BJ (cell line): ENCODE data around the gene MMEL1. TPM values are rescaled to one million over a fixed set of nuclear protein-coding genes. Genes with fewer than 3 reads are reported as not detected.
"Not testable (repeated sequence)": the region's sequence is repeated elsewhere in the genome, so short reads cannot be mapped to it uniquely, and the experiment has no call there.

Experiments used
- CTCF ChIA-PET: fragments of 350-600 bp; formaldehyde crosslinking; extraction: SDS; loops from one replicate; lab custom pipeline; 2021; ENCODE audit warnings: antibody characterized with exemption, inconsistent platforms; lab: Yijun Ruan, JAX
- POLR2A ChIA-PET: fragments of 300-600 bp; sonication (Branson Sonifier 250); formaldehyde crosslinking; extraction: SDS; loops from one replicate; lab custom pipeline; 2021; ENCODE audit warnings: antibody characterized with exemption; lab: Charles Lee
- DNase-seq: peaks from one replicate; pipeline ENCODE4 v3.0.0-alpha.2; 2011; ENCODE audit warnings: low read depth
- H3K27me3 ChIP-seq: 2 replicates; pipeline ENCODE4 v1.6.0; 2011; ENCODE audit warnings: low read length; ENCODE audit not compliant: control insufficient read depth, insufficient read depth
- H3K36me3 ChIP-seq: 2 replicates; pipeline ENCODE4 v1.5.1; 2011; ENCODE audit warnings: low read length; ENCODE audit not compliant: control insufficient read depth, insufficient read depth
- H3K4me3 ChIP-seq: 2 replicates; pipeline ENCODE4 v1.5.1; 2011; ENCODE audit warnings: low read depth, mild to moderate bottlenecking, control low read depth, low read length
- CTCF ChIP-seq: IDR thresholded peaks from 2 replicates; pipeline ENCODE4 v1.5.1; 2011; ENCODE audit warnings: low read depth, mild to moderate bottlenecking, control low read depth, inconsistent platforms, low read length, moderate library complexity; ENCODE audit not compliant: insufficient read depth
- polyA plus RNA-seq: library from polyadenylated mRNA; depleted of rRNA; stranded (reverse); fragments of >200 nt; gene quantifications from 2 replicates; pipeline ENCODE4 v1.2.3, GENCODE V29; 2011

The MMEL1 gene
- polyA plus RNA-seq, 1 experiment, result 0.17 TPM

GRCh38 chr1:2571348-2571747, 61.5 kb downstream of the MMEL1 start:
- DNase-seq, result no peak
- Histone ChIP-seq H3K4me3 (no peak overlapping the region), H3K27me3 (peaks cover 4% of the 10 kb centered on the region), H3K36me3 (no peaks in the 10 kb centered on the region)
- POLR2A ChIA-PET, result no interaction called here
- no peak for TF ChIP-seq CTCF
- CTCF ChIA-PET, result interaction anchor here (1.7 to 1.9 kb wide), 2 partner anchors 10 to 24 kb away, joined by 7 to 8 read pairs; no protein-coding TSS in a partner anchor

- no peak for DNase-seq
- ChIA-PET POLR2A (no interaction called here), CTCF (interaction anchor here (1.7 to 1.9 kb wide), 2 partner anchors 9 to 23 kb away, joined by 7 to 8 read pairs; no protein-coding TSS in a partner anchor)
Measured at GRCh38 chr1:2570332-2570731, 62.5 kb downstream of the MMEL1 start.

GRCh38 chr1:2569703-2570102, 63.1 kb downstream of the MMEL1 start:
- H3K36me3 ChIP-seq, H3K27me3 ChIP-seq, DNase-seq, POLR2A ChIA-PET, H3K4me3 ChIP-seq: not testable (repeated sequence)
- CTCF ChIA-PET, result interaction anchor here (1.9 kb wide), 1 partner anchor 22 kb away, joined by 7 read pairs; no protein-coding TSS in a partner anchor

More at GRCh38 chr1:2570332-2570731, 62.5 kb downstream of the MMEL1 start:
- Histone ChIP-seq H3K36me3 (no peaks in the 10 kb centered on the region), H3K4me3 (no peak overlapping the region), H3K27me3 (peaks cover 4% of the 10 kb centered on the region)
- TF ChIP-seq CTCF, result no peak

GRCh38 chr1:2569060-2569459, 63.8 kb downstream of the MMEL1 start:
- no peaks in the 10 kb centered on the region for H3K36me3 ChIP-seq
- DNase-seq, result no peak
- H3K4me3 ChIP-seq, result no peak overlapping the region
- H3K27me3 ChIP-seq, result peaks cover 4% of the 10 kb centered on the region
- POLR2A ChIA-PET, result no interaction called here
- CTCF ChIA-PET, result no interaction called here
- no peak for TF ChIP-seq CTCF

GRCh38 chr1:2568187-2568816, 64.5 kb downstream of the MMEL1 start:
- H3K36me3 ChIP-seq, POLR2A ChIA-PET, H3K27me3 ChIP-seq, DNase-seq, CTCF ChIA-PET, H3K4me3 ChIP-seq: not testable (repeated sequence)

- ChIA-PET CTCF (no interaction called here), POLR2A (no interaction called here)
- no peak for TF ChIP-seq CTCF
- no peak overlapping the region for H3K4me3 ChIP-seq
- no peaks in the 10 kb centered on the region for H3K36me3 ChIP-seq
- H3K27me3 ChIP-seq, result peaks cover 4% of the 10 kb centered on the region
- DNase-seq, result no peak
Measured at GRCh38 chr1:2567083-2567679, 65.6 kb downstream of the MMEL1 start.
